GM12873 (cell line): ENCODE data around the gene SPDEF.

ENCODE experiments used
- TF ChIP-seq, protein P1 (sequence below): IDR thresholded peaks from 2 replicates; pipeline ENCODE4 v1.5.1; 2012; ENCODE audit warnings: low read depth, mild to moderate bottlenecking, moderate library complexity, low read length, control low read depth; ENCODE audit not compliant: insufficient read depth; ENCODE audit errors: missing control alignments

Gene SPDEF

DNA sequence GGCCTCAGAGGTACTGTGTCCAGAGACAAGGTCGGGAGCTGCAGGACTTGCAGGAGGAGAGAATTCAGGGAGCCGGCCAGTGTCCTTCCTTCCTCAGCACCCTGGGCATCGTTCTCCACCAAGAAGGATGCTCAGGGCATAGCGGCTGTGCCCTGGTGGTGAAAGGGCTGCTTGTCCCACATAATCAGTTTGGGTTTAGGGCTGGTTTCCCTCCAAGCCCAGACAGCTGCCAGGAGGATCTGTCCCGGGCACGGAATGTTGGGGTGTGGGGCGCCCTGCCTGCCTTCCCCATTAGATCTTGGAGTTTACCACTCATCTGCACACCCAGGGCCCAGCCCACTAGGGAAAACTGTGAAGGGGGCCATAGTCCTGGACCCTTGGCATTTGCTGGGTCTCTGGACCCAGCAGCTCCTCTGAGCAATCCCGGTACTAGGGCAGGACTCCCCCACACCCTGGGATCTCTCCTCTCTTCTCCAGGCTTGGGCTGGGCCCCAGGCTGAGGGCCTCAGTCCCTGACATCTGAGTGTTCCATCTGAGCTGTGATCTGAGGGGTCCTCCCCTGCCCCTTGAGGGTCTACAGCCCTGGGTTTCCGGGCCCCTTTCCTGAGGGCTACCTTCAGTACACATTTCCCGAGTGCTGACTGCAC is 18.6 kb upstream of the SPDEF start:
- TF ChIP-seq, protein P1, sequence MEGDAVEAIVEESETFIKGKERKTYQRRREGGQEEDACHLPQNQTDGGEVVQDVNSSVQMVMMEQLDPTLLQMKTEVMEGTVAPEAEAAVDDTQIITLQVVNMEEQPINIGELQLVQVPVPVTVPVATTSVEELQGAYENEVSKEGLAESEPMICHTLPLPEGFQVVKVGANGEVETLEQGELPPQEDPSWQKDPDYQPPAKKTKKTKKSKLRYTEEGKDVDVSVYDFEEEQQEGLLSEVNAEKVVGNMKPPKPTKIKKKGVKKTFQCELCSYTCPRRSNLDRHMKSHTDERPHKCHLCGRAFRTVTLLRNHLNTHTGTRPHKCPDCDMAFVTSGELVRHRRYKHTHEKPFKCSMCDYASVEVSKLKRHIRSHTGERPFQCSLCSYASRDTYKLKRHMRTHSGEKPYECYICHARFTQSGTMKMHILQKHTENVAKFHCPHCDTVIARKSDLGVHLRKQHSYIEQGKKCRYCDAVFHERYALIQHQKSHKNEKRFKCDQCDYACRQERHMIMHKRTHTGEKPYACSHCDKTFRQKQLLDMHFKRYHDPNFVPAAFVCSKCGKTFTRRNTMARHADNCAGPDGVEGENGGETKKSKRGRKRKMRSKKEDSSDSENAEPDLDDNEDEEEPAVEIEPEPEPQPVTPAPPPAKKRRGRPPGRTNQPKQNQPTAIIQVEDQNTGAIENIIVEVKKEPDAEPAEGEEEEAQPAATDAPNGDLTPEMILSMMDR, result no peak

GRCh38 chr6:34573567-34574183 is 17.5 kb upstream of the SPDEF start:
- TF ChIP-seq, protein P1, result no peak

DNA sequence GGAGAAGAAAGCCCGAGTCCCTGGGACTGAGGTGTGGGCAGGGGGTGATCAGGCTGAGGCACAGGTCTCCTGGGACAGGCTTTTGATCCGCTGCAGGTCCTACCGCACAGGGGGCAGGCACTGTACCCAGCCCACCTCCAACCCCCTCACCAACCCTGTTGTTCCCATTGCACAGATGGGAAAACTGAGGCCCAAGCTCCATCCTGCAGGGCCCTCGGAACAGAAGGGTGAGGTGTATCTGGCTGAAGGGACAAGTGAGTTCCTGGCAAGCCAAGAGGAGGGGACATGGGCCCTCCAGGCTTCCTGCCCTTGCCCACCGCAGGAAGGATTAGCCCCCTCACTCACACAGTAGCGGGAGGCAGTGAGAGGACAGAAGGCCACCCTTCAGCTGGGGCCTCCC is 16.5 kb upstream of the SPDEF start:
- TF ChIP-seq, protein P1, result no peak

- TF ChIP-seq, protein P1, result no peak
Observed at GRCh38 chr6:34572021-34572420, 15.9 kb upstream of the SPDEF start.

DNA sequence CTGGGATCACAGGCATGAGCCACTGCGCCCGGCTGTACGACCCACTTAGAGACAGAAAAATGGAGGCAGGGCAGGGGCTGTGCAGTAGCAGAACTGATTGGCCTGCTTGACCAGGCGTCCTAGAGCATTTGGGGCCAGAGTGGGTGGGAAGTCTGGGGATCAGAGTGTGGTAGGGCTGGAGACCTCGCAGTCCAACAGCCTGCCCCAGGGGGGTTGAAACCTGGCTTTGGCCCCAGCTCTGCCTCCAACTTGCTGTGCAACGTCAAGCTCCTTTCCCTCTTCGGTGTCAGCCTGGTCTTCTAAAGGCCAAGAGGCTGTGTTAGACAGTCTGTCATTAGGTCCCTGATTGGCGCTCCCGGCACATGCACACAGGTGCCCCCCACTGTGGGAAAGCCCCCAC is 15.3 kb upstream of the SPDEF start:
- TF ChIP-seq, protein P1, result no peak

DNA sequence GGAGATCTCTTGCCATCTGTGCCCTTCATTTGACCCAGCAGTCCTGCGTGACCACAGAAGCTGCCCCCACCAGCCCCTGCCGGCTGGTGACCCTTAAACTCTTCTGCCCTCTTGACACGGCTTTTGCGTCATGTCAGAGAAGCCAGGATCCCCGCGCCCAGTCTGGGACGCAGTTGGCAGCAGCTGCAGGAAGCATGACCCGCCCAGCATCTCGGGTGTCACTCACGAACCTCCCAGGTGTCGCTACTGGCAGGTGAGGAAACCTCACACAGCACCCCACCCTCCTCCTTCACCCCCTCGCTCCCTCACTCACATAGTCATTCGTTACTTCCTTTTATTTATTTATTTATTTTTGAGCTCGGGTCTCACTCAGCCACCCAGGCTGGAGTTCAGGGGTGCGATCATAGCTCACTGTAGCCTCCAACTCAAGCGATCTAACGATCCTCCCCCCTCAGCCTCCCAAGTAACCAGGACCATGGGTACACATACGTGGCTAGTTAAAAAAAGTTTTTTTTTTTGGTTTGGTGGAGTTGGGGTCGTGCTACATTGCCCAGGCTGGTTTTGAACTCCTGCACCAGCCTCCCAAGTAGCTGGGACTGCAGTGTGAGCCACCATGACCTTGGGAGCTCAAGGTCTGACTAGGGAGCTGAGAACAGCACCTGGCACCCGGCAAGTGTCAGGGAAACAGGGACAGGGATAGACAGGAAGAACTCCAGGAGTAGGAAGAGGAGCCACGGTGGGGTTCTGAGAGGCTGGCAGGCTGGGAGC is 14.1 kb upstream of the SPDEF start:
- TF ChIP-seq, protein P1, result no peak

GRCh38 chr6:34569361-34569973 is 13.3 kb upstream of the SPDEF start:
- TF ChIP-seq, protein P1, result no peak
